BLaER1 treated with 17β-estradiol and CSF1 and Interleukin-3, amounts not matched to agents 10 nM and 100 nM (cell line): ENCODE measurements around the gene CNGB1.
A peak's percentile ranks its signal among the peaks of the same experiment; 100 is the strongest.

Source experiments
- H3K27ac ChIP-seq, 11 experiments: shearing (Covaris generic); formaldehyde crosslinking; 2 replicates each; pipeline ENCODE4 v1.8.1; 2022
- H3K27me3 ChIP-seq, 11 experiments: shearing (Covaris generic); formaldehyde crosslinking; 2 replicates each; pipeline ENCODE4 v1.8.1; 2022
- H3K36me3 ChIP-seq, 11 experiments: shearing (Covaris generic); formaldehyde crosslinking; 2 replicates each; pipeline ENCODE4 v1.8.1; 2022
- H3K4me1 ChIP-seq, 10 experiments: shearing (Covaris generic); formaldehyde crosslinking; 2 replicates each; pipeline ENCODE4 v1.8.1; 2022
- H3K4me2 ChIP-seq, 11 experiments: shearing (Covaris generic); formaldehyde crosslinking; 2 replicates each; pipeline ENCODE4 v1.8.1; 2022
- H3K4me3 ChIP-seq, 10 experiments: shearing (Covaris generic); formaldehyde crosslinking; 2 replicates each; pipeline ENCODE4 v1.8.1; 2022
- H3K9ac ChIP-seq, 11 experiments: shearing (Covaris generic); formaldehyde crosslinking; 2 replicates each; pipeline ENCODE4 v1.8.1; 2022
- H3K9me3 ChIP-seq, 11 experiments: shearing (Covaris generic); formaldehyde crosslinking; replicated peaks in 1 of 11; 2 replicates each; pipeline ENCODE4 v1.8.1; 2022
- H4K20me1 ChIP-seq, 11 experiments: shearing (Covaris generic); formaldehyde crosslinking; 2 replicates each; pipeline ENCODE4 v1.8.1; 2022
- Cebpa-rat ChIP-seq, 11 experiments: shearing (Covaris generic); IDR thresholded peaks; 2 replicates each; pipeline ENCODE4 v1.8.1; 2022

The CNGB1 gene

GRCh38 chr16:57976331-57976796 is 5.4 kb upstream of the CNGB1 start:
- no peak overlapping the region for H3K27ac ChIP-seq
- no peak overlapping the region for H3K4me2 ChIP-seq
- H3K9ac ChIP-seq: no peak overlapping the region
- H3K9me3 ChIP-seq: no peaks in the 10 kb centered on the region
- H3K4me1 ChIP-seq: peaks cover 0 to 11% (median 7%) of the 10 kb centered on the region in 10 experiments; a peak in 10 of 20 replicates
- no peak overlapping the region for H3K4me3 ChIP-seq
- no peaks in the 10 kb centered on the region; a peak in 1 of 22 replicates for H4K20me1 ChIP-seq
- no peak for TF ChIP-seq Cebpa-rat (IDR thresholded peaks at IDR 0.05)
- no peaks in the 10 kb centered on the region for H3K36me3 ChIP-seq
- no peaks in the 10 kb centered on the region for H3K27me3 ChIP-seq

GRCh38 chr16:57972306-57972705 is 1.4 kb upstream of the CNGB1 start:
- no peak overlapping the region for H3K4me3 ChIP-seq
- H3K27ac ChIP-seq: no peak overlapping the region
- no peak overlapping the region for H3K9ac ChIP-seq
- no peaks in the 10 kb centered on the region for H3K36me3 ChIP-seq
- H3K9me3 ChIP-seq: no peaks in the 10 kb centered on the region
- H3K27me3 ChIP-seq: no peaks in the 10 kb centered on the region
- TF ChIP-seq Cebpa-rat (IDR thresholded peaks at IDR 0.05): no peak
- H4K20me1 ChIP-seq: no peaks in the 10 kb centered on the region; a peak in 1 of 22 replicates
- peaks cover 0 to 12% (median 8%) of the 10 kb centered on the region in 10 experiments; a peak in 17 of 20 replicates for H3K4me1 ChIP-seq
- peak overlapping the region in 7 of 11 experiments; percentile 0 to 33 (median 22); a peak in 8 of 22 replicates for H3K4me2 ChIP-seq

GRCh38 chr16:57971848-57972247 is 920 bp upstream of the CNGB1 start:
- no peak for TF ChIP-seq Cebpa-rat (IDR thresholded peaks at IDR 0.05)
- Histone ChIP-seq H3K4me1 (peaks cover 4 to 16% (median 12%) of the 10 kb centered on the region in 10 experiments), H3K27me3 (no peaks in the 10 kb centered on the region), H3K9ac (no peak overlapping the region), H4K20me1 (no peaks in the 10 kb centered on the region; a peak in 1 of 22 replicates), H3K27ac (no peak overlapping the region), H3K36me3 (no peaks in the 10 kb centered on the region), H3K9me3 (no peaks in the 10 kb centered on the region), H3K4me3 (no peak overlapping the region), H3K4me2 (peak overlapping the region in 6 of 11 experiments; percentile 0 to 33 (median 26); a peak in 6 of 22 replicates)

GRCh38 chr16:57970319-57970718 is 609 bp downstream of the CNGB1 start:
- H3K4me3 ChIP-seq: no peak overlapping the region
- no peak overlapping the region for H3K9ac ChIP-seq
- no peak overlapping the region for H3K27ac ChIP-seq
- H4K20me1 ChIP-seq: no peaks in the 10 kb centered on the region; a peak in 1 of 22 replicates
- no peaks in the 10 kb centered on the region for H3K27me3 ChIP-seq
- no peak overlapping the region for H3K4me2 ChIP-seq
- no peaks in the 10 kb centered on the region for H3K9me3 ChIP-seq
- H3K4me1 ChIP-seq: peaks cover 6 to 23% (median 15%) of the 10 kb centered on the region in 10 experiments
- no peak for TF ChIP-seq Cebpa-rat (IDR thresholded peaks at IDR 0.05)
- no peaks in the 10 kb centered on the region for H3K36me3 ChIP-seq

GRCh38 chr16:57969451-57970123 is 1.3 kb downstream of the CNGB1 start:
- Histone ChIP-seq H3K27ac (no peak overlapping the region), H3K9ac (no peak overlapping the region), H3K27me3 (no peaks in the 10 kb centered on the region), H3K4me2 (no peak overlapping the region), H3K4me1 (peaks cover 6 to 23% (median 15%) of the 10 kb centered on the region in 10 experiments), H4K20me1 (no peaks in the 10 kb centered on the region; a peak in 1 of 22 replicates), H3K9me3 (no peaks in the 10 kb centered on the region), H3K4me3 (no peak overlapping the region), H3K36me3 (no peaks in the 10 kb centered on the region)
- TF ChIP-seq Cebpa-rat (IDR thresholded peaks at IDR 0.05): no peak

GRCh38 chr16:57967916-57968315 is 3.0 kb downstream of the CNGB1 start:
- Histone ChIP-seq H3K9ac (no peak overlapping the region), H3K27ac (no peak overlapping the region), H3K4me3 (no peak overlapping the region), H3K4me1 (peaks cover 6 to 23% (median 15%) of the 10 kb centered on the region in 10 experiments), H3K27me3 (no peaks in the 10 kb centered on the region), H3K36me3 (no peaks in the 10 kb centered on the region), H4K20me1 (no peaks in the 10 kb centered on the region; a peak in 1 of 22 replicates), H3K4me2 (no peak overlapping the region), H3K9me3 (no peaks in the 10 kb centered on the region)
- TF ChIP-seq Cebpa-rat (IDR thresholded peaks at IDR 0.05): no peak

- Histone ChIP-seq H3K9me3 (no peaks in the 10 kb centered on the region), H4K20me1 (no peaks in the 10 kb centered on the region; a peak in 1 of 22 replicates), H3K4me1 (peaks cover 6 to 16% (median 8%) of the 10 kb centered on the region in 10 experiments), H3K4me3 (no peak overlapping the region), H3K27ac (no peak overlapping the region), H3K36me3 (no peaks in the 10 kb centered on the region), H3K9ac (no peak overlapping the region), H3K4me2 (peak overlapping the region in 10 of 11 experiments; percentile 3 to 51 (median 30); a peak in 14 of 22 replicates), H3K27me3 (no peaks in the 10 kb centered on the region)
- TF ChIP-seq Cebpa-rat (IDR thresholded peaks at IDR 0.05): no peak
Observed at GRCh38 chr16:57966986-57967385, 3.9 kb downstream of the CNGB1 start.

GRCh38 chr16:57966204-57966771 is 4.6 kb downstream of the CNGB1 start:
- no peak overlapping the region for H3K27ac ChIP-seq
- no peak overlapping the region for H3K4me3 ChIP-seq
- no peaks in the 10 kb centered on the region; a peak in 1 of 22 replicates for H4K20me1 ChIP-seq
- H3K36me3 ChIP-seq: no peaks in the 10 kb centered on the region
- peaks cover 6 to 16% (median 7%) of the 10 kb centered on the region in 10 experiments for H3K4me1 ChIP-seq
- no peaks in the 10 kb centered on the region for H3K27me3 ChIP-seq
- no peak overlapping the region for H3K9ac ChIP-seq
- TF ChIP-seq Cebpa-rat (IDR thresholded peaks at IDR 0.05): no peak
- no peaks in the 10 kb centered on the region for H3K9me3 ChIP-seq
- H3K4me2 ChIP-seq: peak overlapping the region in 1 of 11 experiments; percentile 51; a peak in 1 of 22 replicates

- Histone ChIP-seq H3K9me3 (no peaks in the 10 kb centered on the region), H3K4me2 (no peak overlapping the region), H3K4me3 (no peak overlapping the region), H3K36me3 (no peaks in the 10 kb centered on the region), H4K20me1 (no peaks in the 10 kb centered on the region; a peak in 1 of 22 replicates), H3K9ac (no peak overlapping the region), H3K27me3 (no peaks in the 10 kb centered on the region), H3K4me1 (peaks cover 6 to 23% (median 11%) of the 10 kb centered on the region in 10 experiments), H3K27ac (no peak overlapping the region)
- no peak for TF ChIP-seq Cebpa-rat (IDR thresholded peaks at IDR 0.05)
Observed at GRCh38 chr16:57964157-57964700, 6.7 kb downstream of the CNGB1 start.
